HG03108 (cell line): Measurements from ENCODE around the gene IL6ST.
A peak's percentile ranks its signal among the peaks of the same experiment; 100 is the strongest.

Experiments used
- ATAC-seq: cut with Tn5 transposase; IDR thresholded peaks from one replicate; pipeline ENCODE4 v1.9.1; 2021; ENCODE audit warnings: moderate library complexity; ENCODE audit not compliant: unreplicated experiment

IL6ST gene

GRCh38 chr5:55923177-55923771, 71.5 kb downstream of the IL6ST start:
- ATAC-seq = no peak

GRCh38 chr5:55921617-55922016, 73.1 kb downstream of the IL6ST start:
- no peak for ATAC-seq

GRCh38 chr5:55920784-55921183, 74.0 kb downstream of the IL6ST start:
- no peak for ATAC-seq

- peak; percentile 46 for ATAC-seq
These were observed 75.1 kb downstream of the IL6ST start for GRCh38 chr5:55919625-55920024.

GRCh38 chr5:55918087-55919035, 76.4 kb downstream of the IL6ST start:
- ATAC-seq = no peak

- ATAC-seq = no peak
These were observed 77.2 kb downstream of the IL6ST start for GRCh38 chr5:55917402-55918086.

- no peak for ATAC-seq
These were observed 77.8 kb downstream of the IL6ST start for GRCh38 chr5:55916986-55917385.

GRCh38 chr5:55915783-55916182, 79.0 kb downstream of the IL6ST start:
- ATAC-seq = no peak

GRCh38 chr5:55914971-55915370, 79.8 kb downstream of the IL6ST start:
- no peak for ATAC-seq

- peak; percentile 97 for ATAC-seq
These were observed 81.0 kb downstream of the IL6ST start for GRCh38 chr5:55913466-55914413.

- ATAC-seq = no peak
These were observed 82.7 kb downstream of the IL6ST start for GRCh38 chr5:55911784-55912653.

- ATAC-seq = no peak
These were observed 86.0 kb downstream of the IL6ST start for GRCh38 chr5:55908804-55909203.

GRCh38 chr5:55907927-55908326, 86.8 kb downstream of the IL6ST start:
- no peak for ATAC-seq

GRCh38 chr5:55905251-55905650, 89.5 kb downstream of the IL6ST start:
- ATAC-seq = no peak

- ATAC-seq = no peak
These were observed 90.6 kb downstream of the IL6ST start for GRCh38 chr5:55904152-55904551.

GRCh38 chr5:55903121-55903701, 91.6 kb downstream of the IL6ST start:
- ATAC-seq = peak; percentile 90

GRCh38 chr5:55902696-55903095, 92.1 kb downstream of the IL6ST start:
- no peak for ATAC-seq

GRCh38 chr5:55900776-55901175, 94.0 kb downstream of the IL6ST start:
- no peak for ATAC-seq

- no peak for ATAC-seq
These were observed 94.7 kb downstream of the IL6ST start for GRCh38 chr5:55900068-55900467.
